Memory B cell (primary cell): ENCODE data around the gene CDKN2A.

ENCODE experiments used
- ATAC-seq: fragments of 150-1000 bp; cut with Tn5 transposase; 2 replicates; pipeline ENCODE4 v1.10.0; 2021; ENCODE audit warnings: low read depth, mild to moderate bottlenecking, moderate library complexity
- DNase-seq, 2 donors: peaks; one replicate each; pipeline ENCODE4 v3.0.0; 2022; ENCODE audit warnings: low spot score in 2 of 2
- H3K27ac Mint-ChIP-seq: one replicate; pipeline ENCODE4 v1.8.0; 2022; ENCODE audit warnings: mild to moderate bottlenecking, moderate library complexity, mixed read lengths
- H3K27me3 Mint-ChIP-seq: one replicate; pipeline ENCODE4 v1.8.0; 2022; ENCODE audit warnings: mixed read lengths
- H3K36me3 Mint-ChIP-seq: one replicate; pipeline ENCODE4 v1.8.0; 2022; ENCODE audit warnings: mild to moderate bottlenecking, mixed read lengths
- H3K4me1 Mint-ChIP-seq: one replicate; pipeline ENCODE4 v1.8.0; 2022; ENCODE audit warnings: mixed read lengths
- H3K4me3 Mint-ChIP-seq: one replicate; pipeline ENCODE4 v1.8.0; 2022; ENCODE audit warnings: mild to moderate bottlenecking, moderate library complexity, mixed read lengths
- H3K9me3 Mint-ChIP-seq: one replicate; pipeline ENCODE4 v1.8.0; 2022; ENCODE audit warnings: mixed read lengths

The CDKN2A gene

GRCh38 chr9:22028394-22028793 is 34.2 kb upstream of the CDKN2A start:
- Mint-ChIP-seq H3K9me3 (no peaks in the 10 kb centered on the region), H3K36me3 (peaks cover 4% of the 10 kb centered on the region), H3K27me3 (no peaks in the 10 kb centered on the region), H3K4me1 (peaks cover 5% of the 10 kb centered on the region), H3K27ac (no peak overlapping the region), H3K4me3 (no peak overlapping the region)
- DNase-seq (no peak), ATAC-seq (no peak)

GRCh38 chr9:22026696-22027095 is 32.5 kb upstream of the CDKN2A start:
- Mint-ChIP-seq H3K27me3 (no peaks in the 10 kb centered on the region), H3K27ac (no peak overlapping the region), H3K9me3 (no peaks in the 10 kb centered on the region), H3K4me1 (peaks cover 5% of the 10 kb centered on the region), H3K36me3 (peaks cover 4% of the 10 kb centered on the region), H3K4me3 (no peak overlapping the region)
- no peak for DNase-seq
- no peak for ATAC-seq

- DNase-seq (no peak), ATAC-seq (no peak)
- H3K4me1 Mint-ChIP-seq, result no peaks in the 10 kb centered on the region
- H3K27ac Mint-ChIP-seq, result no peak overlapping the region
- H3K9me3 Mint-ChIP-seq, result peaks cover 6% of the 10 kb centered on the region
- peaks cover 9% of the 10 kb centered on the region for H3K36me3 Mint-ChIP-seq
- peaks cover 2% of the 10 kb centered on the region for H3K27me3 Mint-ChIP-seq
- no peak overlapping the region for H3K4me3 Mint-ChIP-seq
Observed at GRCh38 chr9:22022396-22022795, 28.2 kb upstream of the CDKN2A start.

GRCh38 chr9:22010866-22011625 is 16.9 kb upstream of the CDKN2A start:
- Mint-ChIP-seq H3K4me3 (no peak overlapping the region), H3K36me3 (no peaks in the 10 kb centered on the region), H3K4me1 (peaks cover 12% of the 10 kb centered on the region), H3K9me3 (no peaks in the 10 kb centered on the region), H3K27me3 (peaks cover under 1% of the 10 kb centered on the region), H3K27ac (no peak overlapping the region)
- no peak for DNase-seq
- ATAC-seq, result no peak

- Mint-ChIP-seq H3K36me3 (no peaks in the 10 kb centered on the region), H3K4me1 (peaks cover 22% of the 10 kb centered on the region), H3K27ac (peak overlapping the region; percentile 65), H3K27me3 (peaks cover 10% of the 10 kb centered on the region), H3K9me3 (no peaks in the 10 kb centered on the region), H3K4me3 (peak overlapping the region; percentile 94)
- ATAC-seq (peak; percentile 48), DNase-seq (no peak)
Observed at GRCh38 chr9:22009506-22009867, 15.3 kb upstream of the CDKN2A start.

- Mint-ChIP-seq H3K27me3 (peaks cover 12% of the 10 kb centered on the region), H3K4me3 (peak within 1 kb of the TSS; percentile 94), H3K4me1 (peaks cover 25% of the 10 kb centered on the region), H3K27ac (peak within 1 kb of the TSS; percentile 65), H3K9me3 (no peaks in the 10 kb centered on the region), H3K36me3 (no peaks in the 10 kb centered on the region)
- peak; percentile 85 for ATAC-seq
- peak; percentile 69 to 71 for DNase-seq
Observed at GRCh38 chr9:22008717-22009505, 14.7 kb upstream of the CDKN2A start, which contains the start of gene CDKN2B. CDKN2B (minus strand) TSS chr9:22009305; CDS start chr9:22008953, 352 bp downstream.

- peak overlapping the region; percentile 94 for H3K4me3 Mint-ChIP-seq
- peaks cover 25% of the 10 kb centered on the region for H3K4me1 Mint-ChIP-seq
- H3K9me3 Mint-ChIP-seq, result no peaks in the 10 kb centered on the region
- ATAC-seq (no peak), DNase-seq (no peak)
- H3K27me3 Mint-ChIP-seq, result peaks cover 12% of the 10 kb centered on the region
- H3K36me3 Mint-ChIP-seq, result no peaks in the 10 kb centered on the region
- H3K27ac Mint-ChIP-seq, result peak overlapping the region; percentile 65
Observed at GRCh38 chr9:22008384-22008716, 14.2 kb upstream of the CDKN2A start.

GRCh38 chr9:22005702-22006606 is 11.8 kb upstream of the CDKN2A start:
- Mint-ChIP-seq H3K36me3 (no peaks in the 10 kb centered on the region), H3K27ac (peak overlapping the region; percentile 33), H3K27me3 (peaks cover 12% of the 10 kb centered on the region), H3K4me3 (no peak overlapping the region), H3K9me3 (no peaks in the 10 kb centered on the region), H3K4me1 (peaks cover 25% of the 10 kb centered on the region)
- ATAC-seq, result no peak
- no peak for DNase-seq

GRCh38 chr9:22005021-22005701 is 11.0 kb upstream of the CDKN2A start:
- Mint-ChIP-seq H3K9me3 (no peaks in the 10 kb centered on the region), H3K27me3 (peaks cover 12% of the 10 kb centered on the region), H3K4me1 (peaks cover 21% of the 10 kb centered on the region), H3K36me3 (no peaks in the 10 kb centered on the region), H3K4me3 (no peak overlapping the region), H3K27ac (peak overlapping the region; percentile 33)
- DNase-seq (peak in 1 of 2 donors; percentile 18), ATAC-seq (no peak)

GRCh38 chr9:22002038-22002437 is 7.8 kb upstream of the CDKN2A start:
- Mint-ChIP-seq H3K4me3 (no peak overlapping the region), H3K36me3 (no peaks in the 10 kb centered on the region), H3K27ac (no peak overlapping the region), H3K4me1 (peaks cover 14% of the 10 kb centered on the region), H3K9me3 (no peaks in the 10 kb centered on the region), H3K27me3 (peaks cover 12% of the 10 kb centered on the region)
- DNase-seq (no peak), ATAC-seq (no peak)

GRCh38 chr9:21998026-21998425 is 3.8 kb upstream of the CDKN2A start:
- Mint-ChIP-seq H3K4me3 (no peak overlapping the region), H3K36me3 (no peaks in the 10 kb centered on the region), H3K9me3 (no peaks in the 10 kb centered on the region), H3K27me3 (no peaks in the 10 kb centered on the region), H3K4me1 (peaks cover 16% of the 10 kb centered on the region), H3K27ac (no peak overlapping the region)
- ATAC-seq (no peak), DNase-seq (no peak)

- H3K27me3 Mint-ChIP-seq, result no peaks in the 10 kb centered on the region
- no peak overlapping the region for H3K4me3 Mint-ChIP-seq
- no peaks in the 10 kb centered on the region for H3K36me3 Mint-ChIP-seq
- DNase-seq (no peak), ATAC-seq (no peak)
- peaks cover 16% of the 10 kb centered on the region for H3K4me1 Mint-ChIP-seq
- H3K9me3 Mint-ChIP-seq, result no peaks in the 10 kb centered on the region
- H3K27ac Mint-ChIP-seq, result no peak overlapping the region
Observed at GRCh38 chr9:21997480-21997879, 3.3 kb upstream of the CDKN2A start.

- no peaks in the 10 kb centered on the region for H3K27me3 Mint-ChIP-seq
- DNase-seq, result no peak
- peak overlapping the region; percentile 96 for H3K4me3 Mint-ChIP-seq
- H3K27ac Mint-ChIP-seq, result no peak overlapping the region
- H3K36me3 Mint-ChIP-seq, result no peaks in the 10 kb centered on the region
- ATAC-seq, result no peak
- H3K4me1 Mint-ChIP-seq, result peaks cover 16% of the 10 kb centered on the region
- H3K9me3 Mint-ChIP-seq, result no peaks in the 10 kb centered on the region
Observed at GRCh38 chr9:21996858-21997257, 2.7 kb upstream of the CDKN2A start.
